SU-DHL-6 (cell line): ENCODE results near the gene PLA2G6.

Experiments used
- H2AFZ ChIP-seq: fragments of 200-600 bp; sonication (generic); 2 replicates; pipeline ENCODE4 v1.6.1; 2014; ENCODE audit warnings: low read depth, mild to moderate bottlenecking, moderate library complexity, mixed read lengths, antibody characterized with exemption, low read length; ENCODE audit not compliant: severe bottlenecking
- H3F3A ChIP-seq: fragments of 200-600 bp; shearing (Covaris generic); 2 replicates; pipeline ENCODE4 v1.6.0; 2016; ENCODE audit warnings: antibody characterized with exemption, mild to moderate bottlenecking; ENCODE audit not compliant: insufficient read depth
- H3K27ac ChIP-seq: fragments of 200-600 bp; sonication (generic); 2 replicates; pipeline ENCODE4 v1.5.1; 2016; ENCODE audit warnings: low read depth, mild to moderate bottlenecking, low read length, moderate library complexity, mixed read lengths
- H3K27me3 ChIP-seq: fragments of 200-600 bp; sonication (generic), shearing (Covaris generic); 2 replicates; pipeline ENCODE4 v1.6.0; 2014; ENCODE audit warnings: mild to moderate bottlenecking, low read length
- H3K36me3 ChIP-seq: fragments of 200-600 bp; sonication (generic); 2 replicates; pipeline ENCODE4 v1.6.1; 2014; ENCODE audit warnings: mild to moderate bottlenecking, low read length, mixed read lengths
- H3K4me2 ChIP-seq: fragments of 300-600, 200-600 bp; shearing (Covaris generic), sonication (generic); 2 replicates; pipeline ENCODE4 v1.6.0; 2014; ENCODE audit warnings: low read length, low read depth, mild to moderate bottlenecking; ENCODE audit not compliant: poor library complexity, severe bottlenecking
- H3K4me3 ChIP-seq: fragments of 200-600 bp; sonication (generic); 2 replicates; pipeline ENCODE4 v1.5.1; 2014; ENCODE audit warnings: antibody characterized with exemption, low read length, mild to moderate bottlenecking, mixed read lengths; ENCODE audit not compliant: insufficient read depth, poor library complexity, severe bottlenecking
- H3K79me2 ChIP-seq: fragments of 200-600 bp; sonication (generic); 2 replicates; pipeline ENCODE4 v1.6.1; 2014; ENCODE audit warnings: mild to moderate bottlenecking, low read length, moderate library complexity; ENCODE audit not compliant: insufficient read depth
- H3K9ac ChIP-seq: fragments of 200-600 bp; sonication (generic); 2 replicates; pipeline ENCODE4 v1.7.0; 2014; ENCODE audit warnings: mild to moderate bottlenecking, low read length
- H3K9me2 ChIP-seq: fragments of 200-600 bp; sonication (generic); replicated peaks from 2 replicates; pipeline ENCODE4 v1.6.1; 2014; ENCODE audit warnings: low read length; ENCODE audit not compliant: insufficient read depth
- H3K9me3 ChIP-seq: fragments of 200-600 bp; sonication (generic); 2 replicates; pipeline ENCODE4 v1.6.1; 2014; ENCODE audit warnings: low read length, mixed read lengths; ENCODE audit not compliant: insufficient read depth
- H4K20me1 ChIP-seq: fragments of 200-600 bp; sonication (generic); 2 replicates; pipeline ENCODE4 v1.6.1; 2014; ENCODE audit warnings: low read depth, mild to moderate bottlenecking, antibody characterized with exemption, low read length, moderate library complexity, mixed read lengths
- EZH2phosphoT487 ChIP-seq: fragments of 200-600 bp; sonication (generic), shearing (Covaris generic); conservative IDR thresholded peaks from 2 replicates; pipeline ENCODE4 v1.6.1; 2018; ENCODE audit warnings: mild to moderate bottlenecking, antibody characterized with exemption, low read length, moderate library complexity, mixed read lengths
- TF ChIP-seq, protein P1 (sequence below): fragments of 200-600 bp; sonication (generic); IDR thresholded peaks from one replicate; pipeline ENCODE4 v1.5.1; 2017; ENCODE audit warnings: antibody characterized with exemption, mild to moderate bottlenecking, low read length, moderate library complexity; ENCODE audit not compliant: insufficient read depth, poor library complexity, severe bottlenecking

The PLA2G6 gene

GRCh38 chr22:38110008-38110862 is 71.4 kb downstream of the PLA2G6 start, which contains the start of gene BAIAP2L2:
TSS of gene BAIAP2L2 (minus strand) at chr22:38110684. CDS start at chr22:38110525, 159 bp downstream.
- Histone ChIP-seq H3K36me3 (no peaks in the 10 kb centered on the region), H3K27ac (no peak within 1 kb of the TSS), H3K9me3 (no peaks in the 10 kb centered on the region), H3K27me3 (no peaks in the 10 kb centered on the region), H4K20me1 (no peaks in the 10 kb centered on the region), H3K4me3 (no peak within 1 kb of the TSS), H3K4me2 (no peak within 1 kb of the TSS), H3K9me2 (no peaks in the 10 kb centered on the region), H3K9ac (no peak within 1 kb of the TSS), H3F3A (no peaks in the 10 kb centered on the region), H3K79me2 (no peaks in the 10 kb centered on the region), H2AFZ (no peak within 1 kb of the TSS)
- no peak for TF ChIP-seq EZH2phosphoT487
- TF ChIP-seq, protein P1, sequence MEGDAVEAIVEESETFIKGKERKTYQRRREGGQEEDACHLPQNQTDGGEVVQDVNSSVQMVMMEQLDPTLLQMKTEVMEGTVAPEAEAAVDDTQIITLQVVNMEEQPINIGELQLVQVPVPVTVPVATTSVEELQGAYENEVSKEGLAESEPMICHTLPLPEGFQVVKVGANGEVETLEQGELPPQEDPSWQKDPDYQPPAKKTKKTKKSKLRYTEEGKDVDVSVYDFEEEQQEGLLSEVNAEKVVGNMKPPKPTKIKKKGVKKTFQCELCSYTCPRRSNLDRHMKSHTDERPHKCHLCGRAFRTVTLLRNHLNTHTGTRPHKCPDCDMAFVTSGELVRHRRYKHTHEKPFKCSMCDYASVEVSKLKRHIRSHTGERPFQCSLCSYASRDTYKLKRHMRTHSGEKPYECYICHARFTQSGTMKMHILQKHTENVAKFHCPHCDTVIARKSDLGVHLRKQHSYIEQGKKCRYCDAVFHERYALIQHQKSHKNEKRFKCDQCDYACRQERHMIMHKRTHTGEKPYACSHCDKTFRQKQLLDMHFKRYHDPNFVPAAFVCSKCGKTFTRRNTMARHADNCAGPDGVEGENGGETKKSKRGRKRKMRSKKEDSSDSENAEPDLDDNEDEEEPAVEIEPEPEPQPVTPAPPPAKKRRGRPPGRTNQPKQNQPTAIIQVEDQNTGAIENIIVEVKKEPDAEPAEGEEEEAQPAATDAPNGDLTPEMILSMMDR, result no peak

DNA sequence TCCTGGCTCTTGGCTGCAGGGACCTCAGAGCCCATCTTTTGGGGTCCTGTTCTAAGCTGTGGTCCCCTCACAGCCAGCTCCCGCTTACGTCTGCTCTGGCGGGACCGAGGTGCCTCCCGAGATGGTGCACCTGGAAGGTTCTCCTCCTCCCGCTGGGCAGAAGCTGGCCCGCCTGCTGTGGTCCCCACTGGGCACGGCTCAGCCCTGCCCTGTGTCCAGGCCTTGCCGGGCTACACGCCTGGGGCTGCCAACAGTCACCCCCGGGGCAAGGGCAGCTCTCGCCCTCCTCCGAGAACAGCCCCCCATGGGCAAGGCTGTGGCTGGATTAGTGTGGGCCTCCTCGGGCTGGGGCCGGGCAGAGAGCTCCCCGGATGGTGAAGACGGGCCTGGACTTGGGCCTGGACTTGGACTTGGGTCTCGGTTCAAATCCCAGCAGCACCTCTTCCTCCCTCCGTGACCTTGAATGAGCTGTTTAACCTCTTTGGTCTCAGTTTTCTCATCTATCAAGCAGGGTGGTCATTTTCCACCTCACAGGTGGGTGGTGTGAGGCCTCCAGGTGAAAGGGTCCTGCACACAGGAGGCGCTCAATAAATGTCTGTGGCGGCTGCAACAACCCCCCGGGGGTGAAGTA is 72.1 kb downstream of the PLA2G6 start:
- H3F3A ChIP-seq, result no peaks in the 10 kb centered on the region
- TF ChIP-seq, protein P1, result no peak
- TF ChIP-seq EZH2phosphoT487, result no peak
- no peaks in the 10 kb centered on the region for H3K9me2 ChIP-seq
- no peaks in the 10 kb centered on the region for H3K9me3 ChIP-seq
- no peaks in the 10 kb centered on the region for H4K20me1 ChIP-seq
- no peak overlapping the region for H3K4me3 ChIP-seq
- H3K36me3 ChIP-seq, result no peaks in the 10 kb centered on the region
- H3K4me2 ChIP-seq, result no peak overlapping the region
- no peaks in the 10 kb centered on the region for H3K27me3 ChIP-seq
- H3K9ac ChIP-seq, result no peak overlapping the region
- no peak overlapping the region for H2AFZ ChIP-seq
- H3K27ac ChIP-seq, result no peak overlapping the region
- H3K79me2 ChIP-seq, result no peaks in the 10 kb centered on the region

DNA sequence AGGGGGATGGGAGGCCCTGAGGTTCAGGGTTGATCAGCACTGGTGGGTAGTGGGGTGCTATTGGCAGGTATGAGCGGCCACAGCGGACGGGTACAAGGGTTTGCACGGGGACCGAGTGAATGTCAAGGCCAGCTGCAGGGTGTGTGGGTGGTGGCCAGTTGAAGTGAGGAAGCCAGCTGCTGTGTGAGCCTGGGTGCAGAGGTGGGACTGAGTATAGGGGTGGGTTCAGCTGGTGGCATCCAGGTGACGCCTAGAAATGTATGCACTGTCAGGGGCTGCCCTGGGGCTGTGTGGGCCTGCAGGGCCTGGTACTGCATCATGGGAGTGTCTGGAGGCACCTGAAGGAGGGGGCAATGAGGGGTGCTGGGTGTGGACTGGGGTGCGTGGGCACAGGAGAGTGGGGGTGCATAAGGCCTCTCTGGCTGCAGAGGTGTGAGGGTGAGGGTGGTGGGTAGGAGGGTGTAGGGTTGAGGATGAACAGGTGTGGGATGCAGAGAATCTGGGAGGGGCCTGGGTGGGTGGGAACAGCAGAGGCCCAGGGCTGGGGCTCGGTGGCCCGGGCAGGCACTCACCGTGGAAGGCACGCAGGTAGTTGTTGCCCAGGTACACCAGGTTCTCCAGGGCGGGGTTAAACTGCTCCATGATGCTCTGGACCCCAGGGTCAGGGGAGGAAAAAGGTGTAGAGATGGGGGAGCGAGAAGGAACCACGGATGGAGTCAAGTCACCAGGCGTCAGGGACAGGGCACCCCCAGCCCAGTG is 72.9 kb downstream of the PLA2G6 start:
- Histone ChIP-seq H3K9me3 (no peaks in the 10 kb centered on the region), H3K4me2 (no peak overlapping the region), H3K79me2 (no peaks in the 10 kb centered on the region), H3K27ac (no peak overlapping the region), H4K20me1 (no peaks in the 10 kb centered on the region), H3K9ac (no peak overlapping the region), H3K27me3 (no peaks in the 10 kb centered on the region), H2AFZ (no peak overlapping the region), H3K9me2 (no peaks in the 10 kb centered on the region), H3K4me3 (no peak overlapping the region), H3K36me3 (no peaks in the 10 kb centered on the region), H3F3A (peaks cover 2% of the 10 kb centered on the region; the same call in 1 of the 2 replicates)
- no peak for TF ChIP-seq EZH2phosphoT487
- TF ChIP-seq, protein P1, result no peak
